ENCODE results near the gene SNAPC1.

- TF ChIP-seq MAX (IDR thresholded peaks at IDR 0.05; ENCODE audit: insufficient read depth, insufficient read length), result no peak
- TF ChIP-seq EZH2 (IDR thresholded peaks at IDR 0.05; ENCODE audit: borderline replicate concordance, low read depth, low read length, severe bottlenecking), result no peak
- TF ChIP-seq CTCF (IDR thresholded peaks at IDR 0.05; ENCODE audit: extremely low read depth in 1 of 2, insufficient read depth in 1 of 2, low read depth in 1 of 2, low read length in 2 of 2), result no peak
Observed at GRCh38 chr14:61836184-61836583, 74.0 kb downstream of the SNAPC1 start.

All from endothelial cell of umbilical vein (primary cell).